HepG2 (cell line): ENCODE results near the gene CHAF1A. TPM values are rescaled to one million over a fixed set of nuclear protein-coding genes. Genes with fewer than 3 reads are reported as not detected.

ENCODE experiments used
- CREM ChIP-seq, 2 experiments: sonication (generic) in 1 of 2; formaldehyde crosslinking in 1 of 2; IDR thresholded peaks; 2 replicates each; pipeline versions ENCODE4 v1.4.0 to v1.6.1; 2016 to 2020; ENCODE audit warnings: antibody characterized with exemption in 1 of 2, mild to moderate bottlenecking in 1 of 2, missing genetic modification reagents in 1 of 2
- DRAP1 ChIP-seq: IDR thresholded peaks from 2 replicates; pipeline ENCODE4 v1.6.1; 2016; ENCODE audit warnings: missing genetic modification reagents, missing compliant biosample characterization
- GABPA ChIP-seq, 2 experiments: IDR thresholded peaks; 2 replicates each; pipeline ENCODE4 v1.6.1; 2011 to 2016; ENCODE audit warnings: low read depth in 2 of 2, low read length in 1 of 2, missing biosample characterization in 1 of 2, missing genetic modification characterization in 1 of 2
- KDM5A ChIP-seq: fragments of 200-600 bp; sonication (generic); IDR thresholded peaks from 2 replicates; pipeline ENCODE4 v1.7.0; 2018; ENCODE audit warnings: antibody characterized with exemption, mild to moderate bottlenecking, low read length, borderline replicate concordance
- MZF1 ChIP-seq: sonication (generic); formaldehyde crosslinking; IDR thresholded peaks from 2 replicates; pipeline ENCODE4 v1.8.1; 2023; ENCODE audit warnings: mild to moderate bottlenecking, missing genetic modification reagents, borderline replicate concordance
- NCOA1 ChIP-seq: sonication (generic); formaldehyde crosslinking; IDR thresholded peaks from 2 replicates; pipeline ENCODE4 v1.9.0; 2021; ENCODE audit warnings: missing genetic modification reagents
- SCMH1 ChIP-seq: sonication (generic); formaldehyde crosslinking; IDR thresholded peaks from 2 replicates; pipeline ENCODE4 v1.9.0; 2021; ENCODE audit warnings: missing genetic modification reagents, mild to moderate bottlenecking, borderline replicate concordance
- SMARCE1 ChIP-seq: fragments of 450-650 bp; IDR thresholded peaks from 2 replicates; pipeline ENCODE4 v1.6.1; 2017; ENCODE audit warnings: borderline replicate concordance
- TSC22D2 ChIP-seq: sonication (generic); formaldehyde crosslinking; IDR thresholded peaks from 2 replicates; pipeline ENCODE4 v1.5.1; 2020; ENCODE audit warnings: missing genetic modification reagents, mild to moderate bottlenecking, borderline replicate concordance
- YEATS2 ChIP-seq: sonication (generic); formaldehyde crosslinking; IDR thresholded peaks from 2 replicates; pipeline ENCODE4 v1.4.0; 2020; ENCODE audit warnings: missing genetic modification reagents, borderline replicate concordance
- ZBTB39 ChIP-seq: sonication (generic); formaldehyde crosslinking; IDR thresholded peaks from 2 replicates; pipeline ENCODE4 v1.5.0; 2020; ENCODE audit warnings: missing genetic modification reagents
- ZNF180 ChIP-seq: sonication (generic); formaldehyde crosslinking; IDR thresholded peaks from 2 replicates; pipeline ENCODE4 v1.4.0; 2020; ENCODE audit warnings: low read depth, missing genetic modification reagents, borderline replicate concordance
- ZNF207 ChIP-seq: fragments of 450-650 bp; IDR thresholded peaks from 2 replicates; pipeline ENCODE4 v1.6.1; 2016; ENCODE audit warnings: antibody characterized with exemption, borderline replicate concordance
- ZNF383 ChIP-seq: sonication (generic); formaldehyde crosslinking; IDR thresholded peaks from 2 replicates; pipeline ENCODE4 v1.4.0; 2020; ENCODE audit warnings: missing genetic modification reagents, mild to moderate bottlenecking, borderline replicate concordance
- ZNF460 ChIP-seq: sonication (generic); formaldehyde crosslinking; IDR thresholded peaks from 2 replicates; pipeline ENCODE4 v1.5.1; 2020; ENCODE audit warnings: missing genetic modification reagents, mild to moderate bottlenecking, borderline replicate concordance
- ZNF530 ChIP-seq: sonication (generic); formaldehyde crosslinking; IDR thresholded peaks from 2 replicates; pipeline ENCODE4 v1.5.0; 2020; ENCODE audit warnings: low read depth, mild to moderate bottlenecking, missing genetic modification reagents
- ZNF615 ChIP-seq: sonication (generic); formaldehyde crosslinking; IDR thresholded peaks from 2 replicates; pipeline ENCODE4 v1.5.0; 2020; ENCODE audit warnings: mild to moderate bottlenecking, missing genetic modification reagents, borderline replicate concordance
- polyA plus RNA-seq, 8 experiments: library from polyadenylated mRNA; depleted of rRNA in 3 of 8; stranded (reverse) in 7 of 8; unstranded in 1 of 8; fragments of >200 nt; fragmentation: Illumina TruSeq in 4 of 8; extraction: Trizol in 4 of 8; gene quantifications; 2 replicates each; pipeline versions ENCODE4 v1.2.1 to v1.2.3, GENCODE V29; 2011 to 2016; ENCODE audit warnings: low read depth in 4 of 8, missing spikeins in 1 of 8, mixed read lengths in 1 of 8; ENCODE audit not compliant: insufficient read depth in 1 of 8
- total RNA-seq, 5 experiments: library from RNA; depleted of rRNA; stranded (reverse); fragments of >200 nt; fragmentation: Illumina TruSeq; extraction: Trizol; gene quantifications; 2 replicates each; pipeline ENCODE4 v1.2.3, GENCODE V29; 2016; ENCODE audit warnings: low read depth in 1 of 5
- TF ChIP-seq, protein P1 (sequence below): sonication (generic); formaldehyde crosslinking; IDR thresholded peaks from 2 replicates; pipeline ENCODE4 v1.8.1; 2023; ENCODE audit warnings: mild to moderate bottlenecking, moderate library complexity, missing genetic modification reagents
- TF ChIP-seq, protein P2 (sequence below): sonication (generic); formaldehyde crosslinking; IDR thresholded peaks from 2 replicates; pipeline ENCODE4 v1.4.0; 2020; ENCODE audit warnings: missing genetic modification reagents, borderline replicate concordance

Gene CHAF1A
- total and polyA plus RNA-seq, 2 of the 13 experiments (the other 11 are each of a cell fraction or from before 2014, with no cell fraction given) = 11.0 to 34.8 TPM

DNA sequence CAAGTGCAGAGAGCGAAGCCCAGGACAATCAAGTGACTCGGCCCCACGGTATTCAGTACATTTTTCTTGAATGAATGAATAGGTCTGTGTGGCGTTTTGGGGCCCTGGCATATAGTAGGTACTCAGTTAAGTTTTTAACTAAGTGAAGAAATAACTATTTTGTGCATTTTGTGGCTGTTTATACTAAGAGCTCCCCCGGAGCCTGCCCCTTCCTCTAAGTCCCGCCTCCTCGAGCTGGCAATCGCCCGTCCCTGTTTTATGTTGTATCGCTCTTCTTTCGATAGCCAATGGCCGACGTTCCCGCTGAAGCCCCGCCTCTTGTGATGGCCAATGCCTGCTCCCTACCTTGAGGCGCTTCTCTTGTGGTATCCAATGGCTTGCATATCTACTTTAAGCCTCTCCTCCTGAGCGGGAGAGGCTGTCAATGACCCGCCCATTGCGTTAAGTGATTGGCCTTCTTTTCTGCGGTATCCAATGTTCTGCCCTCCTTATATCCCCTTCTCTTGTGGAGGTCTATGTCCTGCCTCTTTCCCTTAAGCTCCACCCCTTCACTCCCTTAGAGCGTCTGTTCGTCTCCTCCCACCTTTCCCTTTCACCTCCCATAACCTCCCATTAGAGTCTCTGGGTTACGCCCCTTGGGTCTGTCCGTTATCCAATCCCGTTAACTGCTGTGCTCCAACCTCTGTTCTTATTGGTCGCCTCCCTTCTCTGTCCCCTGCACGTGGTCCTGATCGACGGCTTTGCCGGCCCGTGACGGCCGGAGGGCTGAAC is 69.1 kb downstream of the CHAF1A start (continued):
- TF ChIP-seq YEATS2 (peak; percentile 59; the same call in 1 of the 2 replicates), ZNF530 (CRISPR knock-in tag) (no peak), ZNF615 (CRISPR knock-in tag) (no peak), SCMH1 (no peak), ZNF460 (CRISPR knock-in tag) (no peak), ZBTB39 (no peak), CREM (IDR thresholded peaks at IDR 0.05) (peak; percentile 56; the same call in 1 of the 2 replicates), CREM (CRISPR knock-in tag; IDR thresholded peaks at IDR 0.05) (no peak), ZNF180 (no peak), NCOA1 (CRISPR knock-in tag) (no peak), SMARCE1 (no peak), DRAP1 (CRISPR knock-in tag) (peak; percentile 93), ZNF383 (CRISPR knock-in tag) (no peak), ZNF207 (no peak), KDM5A (0 out of 2 replicates have a peak, but pooled peaks have one; percentile 31), TSC22D2 (CRISPR knock-in tag) (no peak), MZF1 (CRISPR knock-in tag) (no peak), GABPA (IDR thresholded peaks at IDR 0.05; ENCODE audit: low read depth, low read length) (peak; percentile 78), GABPA (CRISPR knock-in tag; IDR thresholded peaks at IDR 0.05; ENCODE audit: low read depth) (peak; percentile 90)
- TF ChIP-seq, protein P1, sequence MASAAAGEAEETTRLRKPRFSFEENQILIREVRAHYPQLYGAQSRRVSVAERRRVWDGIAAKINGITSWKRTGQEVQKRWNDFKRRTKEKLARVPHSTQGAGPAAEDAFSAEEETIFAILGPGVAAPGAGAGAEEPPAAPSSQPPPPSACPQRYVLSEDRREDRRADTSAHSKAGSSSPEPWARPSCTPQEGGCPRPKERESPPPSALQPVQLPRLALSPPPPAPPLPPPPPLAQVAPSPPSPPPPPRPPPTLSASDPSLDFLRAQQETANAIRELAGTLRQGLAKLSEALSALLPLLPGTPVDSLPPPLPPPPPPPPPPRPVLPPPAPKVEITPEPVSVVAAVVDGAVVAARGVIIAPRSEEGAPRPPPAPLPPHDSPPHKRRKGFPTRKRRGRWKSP (CRISPR knock-in tag) = no peak
- TF ChIP-seq, protein P2, sequence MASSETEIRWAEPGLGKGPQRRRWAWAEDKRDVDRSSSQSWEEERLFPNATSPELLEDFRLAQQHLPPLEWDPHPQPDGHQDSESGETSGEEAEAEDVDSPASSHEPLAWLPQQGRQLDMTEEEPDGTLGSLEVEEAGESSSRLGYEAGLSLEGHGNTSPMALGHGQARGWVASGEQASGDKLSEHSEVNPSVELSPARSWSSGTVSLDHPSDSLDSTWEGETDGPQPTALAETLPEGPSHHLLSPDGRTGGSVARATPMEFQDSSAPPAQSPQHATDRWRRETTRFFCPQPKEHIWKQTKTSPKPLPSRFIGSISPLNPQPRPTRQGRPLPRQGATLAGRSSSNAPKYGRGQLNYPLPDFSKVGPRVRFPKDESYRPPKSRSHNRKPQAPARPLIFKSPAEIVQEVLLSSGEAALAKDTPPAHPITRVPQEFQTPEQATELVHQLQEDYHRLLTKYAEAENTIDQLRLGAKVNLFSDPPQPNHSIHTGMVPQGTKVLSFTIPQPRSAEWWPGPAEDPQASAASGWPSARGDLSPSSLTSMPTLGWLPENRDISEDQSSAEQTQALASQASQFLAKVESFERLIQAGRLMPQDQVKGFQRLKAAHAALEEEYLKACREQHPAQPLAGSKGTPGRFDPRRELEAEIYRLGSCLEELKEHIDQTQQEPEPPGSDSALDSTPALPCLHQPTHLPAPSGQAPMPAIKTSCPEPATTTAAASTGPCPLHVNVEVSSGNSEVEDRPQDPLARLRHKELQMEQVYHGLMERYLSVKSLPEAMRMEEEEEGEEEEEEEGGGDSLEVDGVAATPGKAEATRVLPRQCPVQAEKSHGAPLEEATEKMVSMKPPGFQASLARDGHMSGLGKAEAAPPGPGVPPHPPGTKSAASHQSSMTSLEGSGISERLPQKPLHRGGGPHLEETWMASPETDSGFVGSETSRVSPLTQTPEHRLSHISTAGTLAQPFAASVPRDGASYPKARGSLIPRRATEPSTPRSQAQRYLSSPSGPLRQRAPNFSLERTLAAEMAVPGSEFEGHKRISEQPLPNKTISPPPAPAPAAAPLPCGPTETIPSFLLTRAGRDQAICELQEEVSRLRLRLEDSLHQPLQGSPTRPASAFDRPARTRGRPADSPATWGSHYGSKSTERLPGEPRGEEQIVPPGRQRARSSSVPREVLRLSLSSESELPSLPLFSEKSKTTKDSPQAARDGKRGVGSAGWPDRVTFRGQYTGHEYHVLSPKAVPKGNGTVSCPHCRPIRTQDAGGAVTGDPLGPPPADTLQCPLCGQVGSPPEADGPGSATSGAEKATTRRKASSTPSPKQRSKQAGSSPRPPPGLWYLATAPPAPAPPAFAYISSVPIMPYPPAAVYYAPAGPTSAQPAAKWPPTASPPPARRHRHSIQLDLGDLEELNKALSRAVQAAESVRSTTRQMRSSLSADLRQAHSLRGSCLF = no peak
